Measurements from ENCODE around the gene YWHAG.
"Not testable (repeated sequence)": the region's sequence is repeated elsewhere in the genome, so short reads cannot be mapped to it uniquely, and the experiment has no call there.

YWHAG gene

GRCh38 chr7:76316984-76317781 lies 41.6 kb downstream of the YWHAG start:
- no peak for DNase-seq
- no CpG with 5 or more reads among the region's 14 CpGs for WGBS (ENCODE audit: extremely low coverage, insufficient coverage, insufficient read length)
- peaks cover 12% of the 10 kb centered on the region for H3K79me1 ChIP-seq (ENCODE audit: low read length)

GRCh38 chr7:76315364-76315763 lies 43.4 kb downstream of the YWHAG start:
- H3K4me1 ChIP-seq (ENCODE audit: control insufficient read depth in 1 of 2, insufficient read depth in 2 of 2, low read length in 2 of 2): peaks cover 8 to 11% of the 10 kb centered on the region in 2 experiments
- H3K18ac ChIP-seq (ENCODE audit: low read length): no peak overlapping the region
- no peaks in the 10 kb centered on the region for H3K36me3 ChIP-seq (ENCODE audit: control insufficient read depth in 1 of 2, insufficient read depth in 2 of 2, low read length in 2 of 2)
- H2BK5ac ChIP-seq (ENCODE audit: low read depth, low read length, poor library complexity): no peak overlapping the region
- H3K14ac ChIP-seq (ENCODE audit: low read length): no peak overlapping the region
- H4K12ac ChIP-seq (ENCODE audit: low read depth, low read length): no peak overlapping the region
- H2AK5ac ChIP-seq (ENCODE audit: low read length): peak overlapping the region; percentile 65
- no peak overlapping the region for H4K8ac ChIP-seq (ENCODE audit: low read depth, low read length)
- H2AFZ ChIP-seq (ENCODE audit: insufficient read depth, low read length, poor library complexity): no peak overlapping the region
- no peak overlapping the region for H3K27ac ChIP-seq (ENCODE audit: low read depth, low read length)
- no peak overlapping the region for H2BK120ac ChIP-seq (ENCODE audit: insufficient read depth, low read length, poor library complexity)
- H3K4me2 ChIP-seq (ENCODE audit: low read length): no peak overlapping the region
- no peak overlapping the region for H4K91ac ChIP-seq (ENCODE audit: low read depth, low read length)
- H3K23ac ChIP-seq (ENCODE audit: low read length): no peak overlapping the region
- no peak overlapping the region for H3K4me3 ChIP-seq (ENCODE audit: low read depth, low read length)
- DNase-seq: no peak
- peaks cover 5% of the 10 kb centered on the region for H3K79me2 ChIP-seq (ENCODE audit: control insufficient read depth, insufficient read depth, low read length, poor library complexity)
- H2BK12ac ChIP-seq (ENCODE audit: low read length): no peak overlapping the region
- no peaks in the 10 kb centered on the region for H3K27me3 ChIP-seq (ENCODE audit: insufficient read depth, low read length)
- peaks cover 12% of the 10 kb centered on the region for H3K79me1 ChIP-seq (ENCODE audit: low read length)
- no peak overlapping the region for H3K4ac ChIP-seq (ENCODE audit: low read depth, low read length)
- no peak overlapping the region for H3K9ac ChIP-seq (ENCODE audit: low read length)
- WGBS (ENCODE audit: extremely low coverage, insufficient coverage, insufficient read length): no CpG with 5 or more reads among the region's 5 CpGs
- peaks cover 3% of the 10 kb centered on the region for H3K9me3 ChIP-seq (ENCODE audit: insufficient read depth, low read depth, low read length)

More at GRCh38 chr7:76316984-76317781, 41.6 kb downstream of the YWHAG start:
- peak overlapping the region; percentile 62 for H2AFZ ChIP-seq (ENCODE audit: insufficient read depth, low read length, poor library complexity)
- H2BK120ac ChIP-seq (ENCODE audit: insufficient read depth, low read length, poor library complexity): peak overlapping the region; percentile 62
- H3K18ac ChIP-seq (ENCODE audit: low read length): peak overlapping the region; percentile 36
- H4K12ac ChIP-seq (ENCODE audit: low read depth, low read length): peak overlapping the region; percentile 75
- peak overlapping the region; percentile 60 for H3K4ac ChIP-seq (ENCODE audit: low read depth, low read length)
- peak overlapping the region; percentile 59 for H2AK5ac ChIP-seq (ENCODE audit: low read length)
- peak overlapping the region; percentile 78 for H3K4me2 ChIP-seq (ENCODE audit: low read length)
- H3K27ac ChIP-seq (ENCODE audit: low read depth, low read length): peak overlapping the region; percentile 65
- peaks cover 5% of the 10 kb centered on the region for H3K79me2 ChIP-seq (ENCODE audit: control insufficient read depth, insufficient read depth, low read length, poor library complexity)
- no peaks in the 10 kb centered on the region for H3K27me3 ChIP-seq (ENCODE audit: insufficient read depth, low read length)
- peak overlapping the region; percentile 88 for H3K14ac ChIP-seq (ENCODE audit: low read length)
- no peak overlapping the region for H3K23ac ChIP-seq (ENCODE audit: low read length)
- H3K9ac ChIP-seq (ENCODE audit: low read length): no peak overlapping the region
- H2BK12ac ChIP-seq (ENCODE audit: low read length): peak overlapping the region; percentile 72
- no peak overlapping the region for H3K4me3 ChIP-seq (ENCODE audit: low read depth, low read length)
- H4K91ac ChIP-seq (ENCODE audit: low read depth, low read length): peak overlapping the region; percentile 91
- H3K36me3 ChIP-seq (ENCODE audit: control insufficient read depth in 1 of 2, insufficient read depth in 2 of 2, low read length in 2 of 2): peaks cover under 1 to 2% of the 10 kb centered on the region in 2 experiments
- peaks cover 3% of the 10 kb centered on the region for H3K9me3 ChIP-seq (ENCODE audit: insufficient read depth, low read depth, low read length)
- peaks cover 8 to 11% of the 10 kb centered on the region in 2 experiments for H3K4me1 ChIP-seq (ENCODE audit: control insufficient read depth in 1 of 2, insufficient read depth in 2 of 2, low read length in 2 of 2)
- H2BK5ac ChIP-seq (ENCODE audit: low read depth, low read length, poor library complexity): no peak overlapping the region
- H4K8ac ChIP-seq (ENCODE audit: low read depth, low read length): peak overlapping the region; percentile 93

GRCh38 chr7:76314740-76315139 lies 44.1 kb downstream of the YWHAG start:
- not testable (repeated sequence) for H3K9ac ChIP-seq (ENCODE audit: low read length); H3K27me3 ChIP-seq (ENCODE audit: insufficient read depth, low read length); H3K14ac ChIP-seq (ENCODE audit: low read length); H3K9me3 ChIP-seq (ENCODE audit: insufficient read depth, low read depth, low read length); H4K91ac ChIP-seq (ENCODE audit: low read depth, low read length); H2BK12ac ChIP-seq (ENCODE audit: low read length); H3K4me2 ChIP-seq (ENCODE audit: low read length); DNase-seq; H4K12ac ChIP-seq (ENCODE audit: low read depth, low read length); H3K36me3 ChIP-seq (ENCODE audit: control insufficient read depth in 1 of 2, insufficient read depth in 2 of 2, low read length in 2 of 2); H2AFZ ChIP-seq (ENCODE audit: insufficient read depth, low read length, poor library complexity); H2BK5ac ChIP-seq (ENCODE audit: low read depth, low read length, poor library complexity); H2AK5ac ChIP-seq (ENCODE audit: low read length); H3K18ac ChIP-seq (ENCODE audit: low read length); H3K23ac ChIP-seq (ENCODE audit: low read length); H4K8ac ChIP-seq (ENCODE audit: low read depth, low read length); H3K4ac ChIP-seq (ENCODE audit: low read depth, low read length); H3K27ac ChIP-seq (ENCODE audit: low read depth, low read length); H3K4me3 ChIP-seq (ENCODE audit: low read depth, low read length); H3K79me2 ChIP-seq (ENCODE audit: control insufficient read depth, insufficient read depth, low read length, poor library complexity); H2BK120ac ChIP-seq (ENCODE audit: insufficient read depth, low read length, poor library complexity)
- H3K79me1 ChIP-seq (ENCODE audit: low read length): peaks cover 12% of the 10 kb centered on the region
- peaks cover 8 to 11% of the 10 kb centered on the region in 2 experiments for H3K4me1 ChIP-seq (ENCODE audit: control insufficient read depth in 1 of 2, insufficient read depth in 2 of 2, low read length in 2 of 2)
- WGBS (ENCODE audit: extremely low coverage, insufficient coverage, insufficient read length): no CpG with 5 or more reads among the region's 6 CpGs

GRCh38 chr7:76314042-76314721 lies 44.6 kb downstream of the YWHAG start:
- no peak overlapping the region for H3K14ac ChIP-seq (ENCODE audit: low read length)
- no CpG with 5 or more reads among the region's 15 CpGs for WGBS (ENCODE audit: extremely low coverage, insufficient coverage, insufficient read length)
- no peak overlapping the region for H4K12ac ChIP-seq (ENCODE audit: low read depth, low read length)
- H3K27me3 ChIP-seq (ENCODE audit: insufficient read depth, low read length): no peaks in the 10 kb centered on the region
- H3K9me3 ChIP-seq (ENCODE audit: insufficient read depth, low read depth, low read length): peaks cover 4% of the 10 kb centered on the region
- peaks cover 5% of the 10 kb centered on the region for H3K79me2 ChIP-seq (ENCODE audit: control insufficient read depth, insufficient read depth, low read length, poor library complexity)
- peak overlapping the region; percentile 30 for H2BK12ac ChIP-seq (ENCODE audit: low read length)
- H3K79me1 ChIP-seq (ENCODE audit: low read length): peaks cover 12% of the 10 kb centered on the region
- no peak overlapping the region for H3K27ac ChIP-seq (ENCODE audit: low read depth, low read length)
- peak overlapping the region; percentile 70 for H4K91ac ChIP-seq (ENCODE audit: low read depth, low read length)
- H3K23ac ChIP-seq (ENCODE audit: low read length): no peak overlapping the region
- no peak overlapping the region for H2AK5ac ChIP-seq (ENCODE audit: low read length)
- H3K4ac ChIP-seq (ENCODE audit: low read depth, low read length): no peak overlapping the region
- H2BK5ac ChIP-seq (ENCODE audit: low read depth, low read length, poor library complexity): peak overlapping the region; percentile 43
- H2BK120ac ChIP-seq (ENCODE audit: insufficient read depth, low read length, poor library complexity): peak overlapping the region; percentile 50
- H2AFZ ChIP-seq (ENCODE audit: insufficient read depth, low read length, poor library complexity): peak overlapping the region; percentile 68
- DNase-seq: peak; percentile 94 to 97
- peak overlapping the region; percentile 35 for H3K9ac ChIP-seq (ENCODE audit: low read length)
- no peak overlapping the region for H3K18ac ChIP-seq (ENCODE audit: low read length)
- H3K36me3 ChIP-seq (ENCODE audit: control insufficient read depth in 1 of 2, insufficient read depth in 2 of 2, low read length in 2 of 2): no peaks in the 10 kb centered on the region
- peaks cover 8 to 11% of the 10 kb centered on the region in 2 experiments for H3K4me1 ChIP-seq (ENCODE audit: control insufficient read depth in 1 of 2, insufficient read depth in 2 of 2, low read length in 2 of 2)
- no peak overlapping the region for H3K4me3 ChIP-seq (ENCODE audit: low read depth, low read length)
- H4K8ac ChIP-seq (ENCODE audit: low read depth, low read length): peak overlapping the region; percentile 78
- peak overlapping the region; percentile 60 for H3K4me2 ChIP-seq (ENCODE audit: low read length)

Data from trophoblast cell (in vitro differentiated cells and primary cell).